Activated T-cell treated with anti-CD3 and anti-CD28 coated beads for 1 hour (primary cell): ENCODE measurements around the gene RIN3.

Source experiments
- DNase-seq: peaks from one replicate; pipeline ENCODE4 v3.0.0-alpha.2; 2020; ENCODE audit warnings: low read depth

The RIN3 gene

GRCh38 chr14:92687681-92688433 is 174.3 kb downstream of the RIN3 start:
- no peak for DNase-seq

- no peak for DNase-seq
Measured at GRCh38 chr14:92688434-92689375, 175.1 kb downstream of the RIN3 start.

- no peak for DNase-seq
Measured at GRCh38 chr14:92690171-92691011, 176.8 kb downstream of the RIN3 start.

GRCh38 chr14:92692822-92693226 is 179.2 kb downstream of the RIN3 start:
- peak; percentile 41 for DNase-seq

GRCh38 chr14:92693998-92694795 is 180.6 kb downstream of the RIN3 start:
- DNase-seq, result no peak

- no peak for DNase-seq
Measured at GRCh38 chr14:92694807-92695206, 181.2 kb downstream of the RIN3 start.

- no peak for DNase-seq
Measured at GRCh38 chr14:92695562-92695961, 182.0 kb downstream of the RIN3 start.

- DNase-seq, result no peak
Measured at GRCh38 chr14:92696366-92696765, 182.8 kb downstream of the RIN3 start.

- no peak for DNase-seq
Measured at GRCh38 chr14:92698393-92698792, 184.8 kb downstream of the RIN3 start.

- DNase-seq, result no peak
Measured at GRCh38 chr14:92701826-92702225, 188.2 kb downstream of the RIN3 start.

GRCh38 chr14:92702441-92702918 is 188.9 kb downstream of the RIN3 start:
- no peak for DNase-seq

- DNase-seq, result no peak
Measured at GRCh38 chr14:92703516-92703915, 189.9 kb downstream of the RIN3 start.

- DNase-seq, result no peak
Measured at GRCh38 chr14:92704036-92704804, 190.6 kb downstream of the RIN3 start.

GRCh38 chr14:92704821-92705220 is 191.2 kb downstream of the RIN3 start:
- DNase-seq, result no peak

- no peak for DNase-seq
Measured at GRCh38 chr14:92706386-92706785, 192.8 kb downstream of the RIN3 start.

- no peak for DNase-seq
Measured at GRCh38 chr14:92709340-92710000, 195.9 kb downstream of the RIN3 start.

- DNase-seq, result no peak
Measured at GRCh38 chr14:92710001-92710341, 196.4 kb downstream of the RIN3 start.

GRCh38 chr14:92711976-92712653 is 198.5 kb downstream of the RIN3 start:
- no peak for DNase-seq

- no peak for DNase-seq
Measured at GRCh38 chr14:92712654-92713051, 199.1 kb downstream of the RIN3 start.
